Frontal cortex (tissue), 4 donors: ENCODE data around the gene TSHZ2. TPM values are rescaled to one million over a fixed set of nuclear protein-coding genes. Genes with fewer than 3 reads are reported as not detected.

Experiments used
- DNase-seq, 2 donors: peaks; one replicate each; pipeline ENCODE4 v3.0.0; 2012; ENCODE audit warnings: low spot score in 2 of 2
- FAIRE-seq: peaks from 2 replicates; lab custom pipeline; 2012; peaks lifted over from hg19 to GRCh38; lab: Jason Lieb, UNC
- total RNA-seq: library from RNA; depleted of rRNA; stranded (reverse); fragments of >200 nt; gene quantifications from one replicate; pipeline ENCODE4 v1.2.3, GENCODE V29; 2014
- donor health status: control.
- donor health status: control.
- donor health status: control.

The TSHZ2 gene
- total RNA-seq, 1 donor from 2014 or later: 2.4 TPM

GRCh38 chr20:53142225-53143127 lies 170.3 kb downstream of the TSHZ2 start:
- FAIRE-seq: no peak
- DNase-seq: no peak

- no peak for FAIRE-seq
- DNase-seq: no peak
Measured at GRCh38 chr20:53146201-53146891, 174.2 kb downstream of the TSHZ2 start.

- FAIRE-seq: no peak
Measured at GRCh38 chr20:53148771-53149147, 176.6 kb downstream of the TSHZ2 start.

GRCh38 chr20:53149148-53149889 lies 177.2 kb downstream of the TSHZ2 start:
- no peak for FAIRE-seq

More at GRCh38 chr20:53148771-53149147, 176.6 kb downstream of the TSHZ2 start:
- no peak for DNase-seq

GRCh38 chr20:53149890-53150205 lies 177.7 kb downstream of the TSHZ2 start:
- DNase-seq (no peak), FAIRE-seq (no peak)

More at GRCh38 chr20:53149148-53149889, 177.2 kb downstream of the TSHZ2 start:
- DNase-seq: no peak

GRCh38 chr20:53150532-53150931 lies 178.4 kb downstream of the TSHZ2 start:
- no peak for FAIRE-seq
- DNase-seq: no peak

- FAIRE-seq: no peak
- no peak for DNase-seq
Measured at GRCh38 chr20:53152228-53152627, 180.1 kb downstream of the TSHZ2 start.

GRCh38 chr20:53154540-53154939 lies 182.4 kb downstream of the TSHZ2 start:
- DNase-seq: no peak
- FAIRE-seq: no peak

GRCh38 chr20:53157443-53158408 lies 185.6 kb downstream of the TSHZ2 start:
- no peak for FAIRE-seq
- DNase-seq: no peak

GRCh38 chr20:53159160-53159559 lies 187.0 kb downstream of the TSHZ2 start:
- FAIRE-seq: no peak

GRCh38 chr20:53161073-53161472 lies 188.9 kb downstream of the TSHZ2 start:
- DNase-seq: no peak
- FAIRE-seq: no peak

More at GRCh38 chr20:53159160-53159559, 187.0 kb downstream of the TSHZ2 start:
- DNase-seq: no peak

GRCh38 chr20:53161473-53161872 lies 189.3 kb downstream of the TSHZ2 start:
- FAIRE-seq: no peak

GRCh38 chr20:53162251-53162835 lies 190.2 kb downstream of the TSHZ2 start:
- DNase-seq (no peak), FAIRE-seq (no peak)

More at GRCh38 chr20:53161473-53161872, 189.3 kb downstream of the TSHZ2 start:
- no peak for DNase-seq

GRCh38 chr20:53163486-53163885 lies 191.3 kb downstream of the TSHZ2 start:
- FAIRE-seq (no peak), DNase-seq (no peak)

GRCh38 chr20:53164072-53164471 lies 191.9 kb downstream of the TSHZ2 start:
- no peak for FAIRE-seq

GRCh38 chr20:53165452-53165851 lies 193.3 kb downstream of the TSHZ2 start:
- DNase-seq (no peak), FAIRE-seq (no peak)

More at GRCh38 chr20:53164072-53164471, 191.9 kb downstream of the TSHZ2 start:
- no peak for DNase-seq

GRCh38 chr20:53168491-53168890 lies 196.3 kb downstream of the TSHZ2 start:
- DNase-seq (no peak), FAIRE-seq (no peak)

- FAIRE-seq (no peak), DNase-seq (no peak)
Measured at GRCh38 chr20:53170196-53170595, 198.0 kb downstream of the TSHZ2 start.

- FAIRE-seq (no peak), DNase-seq (no peak)
Measured at GRCh38 chr20:53171065-53171464, 198.9 kb downstream of the TSHZ2 start.
